CD4-positive, alpha-beta T cell treated with Interleukin-2 at 100 ng/mL for 4 hours (primary cell): ENCODE results near the gene FGF19.

Source experiments
- DNase-seq: peaks from one replicate; pipeline ENCODE4 v3.0.0-alpha.2; 2020; ENCODE audit warnings: low spot score

FGF19 gene

GRCh38 chr11:69716891-69717747 is 13.3 kb upstream of the FGF19 start:
- DNase-seq: no peak

- no peak for DNase-seq
Measured at GRCh38 chr11:69716099-69716498, 12.3 kb upstream of the FGF19 start.

GRCh38 chr11:69715446-69715845 is 11.6 kb upstream of the FGF19 start:
- no peak for DNase-seq

- DNase-seq: no peak
Measured at GRCh38 chr11:69711822-69712801, 8.3 kb upstream of the FGF19 start.

GRCh38 chr11:69708736-69709401 is 5.0 kb upstream of the FGF19 start:
- DNase-seq: no peak

GRCh38 chr11:69707176-69707575 is 3.4 kb upstream of the FGF19 start:
- no peak for DNase-seq

- DNase-seq: no peak
Measured at GRCh38 chr11:69705901-69706787, 2.3 kb upstream of the FGF19 start.

- DNase-seq: no peak
Measured at GRCh38 chr11:69705351-69705811, 1.6 kb upstream of the FGF19 start.

GRCh38 chr11:69704508-69705253 is 859 bp upstream of the FGF19 start:
- no peak for DNase-seq

- DNase-seq: no peak
Measured at GRCh38 chr11:69703453-69703767, 412 bp downstream of the FGF19 start.

- no peak for DNase-seq
Measured at GRCh38 chr11:69702769-69703452, 911 bp downstream of the FGF19 start.

- DNase-seq: no peak
Measured at GRCh38 chr11:69702239-69702691, 1.6 kb downstream of the FGF19 start.

- DNase-seq: no peak
Measured at GRCh38 chr11:69700278-69701140, 3.3 kb downstream of the FGF19 start.

- DNase-seq: no peak
Measured at GRCh38 chr11:69699213-69699612, 4.6 kb downstream of the FGF19 start.

GRCh38 chr11:69698362-69698761 is 5.5 kb downstream of the FGF19 start:
- DNase-seq: no peak

GRCh38 chr11:69697861-69698260 is 6.0 kb downstream of the FGF19 start:
- no peak for DNase-seq

- DNase-seq: no peak
Measured at GRCh38 chr11:69697469-69697843, 6.4 kb downstream of the FGF19 start.

GRCh38 chr11:69696749-69697468 is 6.9 kb downstream of the FGF19 start:
- no peak for DNase-seq
